Right hindlimb (tissue), 1 donor: ENCODE results near the gene SKIC2.
"Not testable (repeated sequence)": the region's sequence is repeated elsewhere in the genome, so short reads cannot be mapped to it uniquely, and the experiment has no call there.

Source experiments
- DNase-seq: peaks from one replicate; pipeline ENCODE4 v3.0.0-alpha.2; 2018

The SKIC2 gene

GRCh38 chr6:31969712-31970603 is 11.0 kb downstream of the SKIC2 start:
- DNase-seq, result no peak

- DNase-seq, result no peak
Measured at GRCh38 chr6:31970604-31971271, 11.8 kb downstream of the SKIC2 start.

GRCh38 chr6:31971279-31971992 is 12.5 kb downstream of the SKIC2 start:
- DNase-seq, result peak; percentile 42

- peak; percentile 97 for DNase-seq
Measured at GRCh38 chr6:31971993-31972708, 13.2 kb downstream of the SKIC2 start, which contains the start of gene DXO. Gene DXO (minus strand): TSS chr6:31972138. CDS start chr6:31971675, 463 bp downstream.

GRCh38 chr6:31972709-31973350 is 13.9 kb downstream of the SKIC2 start:
- DNase-seq, result no peak

GRCh38 chr6:31976065-31976464 is 17.1 kb downstream of the SKIC2 start:
- DNase-seq, result not testable (repeated sequence)

- DNase-seq, result no peak
Measured at GRCh38 chr6:31977816-31978431, 18.9 kb downstream of the SKIC2 start.

GRCh38 chr6:31978831-31979230 is 19.9 kb downstream of the SKIC2 start:
- no peak for DNase-seq

- no peak for DNase-seq
Measured at GRCh38 chr6:31979238-31979898, 20.4 kb downstream of the SKIC2 start.

- not testable (repeated sequence) for DNase-seq
Measured at GRCh38 chr6:31980195-31980876, 21.4 kb downstream of the SKIC2 start.

GRCh38 chr6:31980998-31981397 is 22.0 kb downstream of the SKIC2 start:
- not testable (repeated sequence) for DNase-seq

- DNase-seq, result not testable (repeated sequence)
Measured at GRCh38 chr6:31981744-31982143, 22.8 kb downstream of the SKIC2 start, which contains the start of gene C4A. Gene C4A (plus strand): TSS chr6:31982057. CDS start chr6:31982108, 51 bp downstream.

GRCh38 chr6:31989363-31989762 is 30.4 kb downstream of the SKIC2 start:
- not testable (repeated sequence) for DNase-seq

- not testable (repeated sequence) for DNase-seq
Measured at GRCh38 chr6:31994421-31994820, 35.4 kb downstream of the SKIC2 start.

GRCh38 chr6:31996385-31996784 is 37.4 kb downstream of the SKIC2 start:
- not testable (repeated sequence) for DNase-seq

GRCh38 chr6:32002546-32003268 is 43.7 kb downstream of the SKIC2 start:
- DNase-seq, result not testable (repeated sequence)

- DNase-seq, result not testable (repeated sequence)
Measured at GRCh38 chr6:32003301-32003700, 44.3 kb downstream of the SKIC2 start.

- not testable (repeated sequence) for DNase-seq
Measured at GRCh38 chr6:32004393-32004792, 45.4 kb downstream of the SKIC2 start.

- DNase-seq, result peak; percentile 9
Measured at GRCh38 chr6:32004864-32005537, 46.0 kb downstream of the SKIC2 start.
